Mesothelial cell of epicardium (in vitro differentiated cells): ENCODE results near the gene FEZF1. TPM values are rescaled to one million over a fixed set of nuclear protein-coding genes. Genes with fewer than 3 reads are reported as not detected.

Source experiments
- DNase-seq, 2 experiments: peaks; one replicate each; pipeline ENCODE4 v3.0.0; 2021; ENCODE audit warnings: low spot score in 2 of 2; ENCODE audit not compliant: unreplicated experiment in 2 of 2
- H3K27ac Mint-ChIP-seq: 2 replicates; pipeline ENCODE4 v1.8.0; 2021; ENCODE audit warnings: mixed read lengths
- H3K27me3 Mint-ChIP-seq: 2 replicates; pipeline ENCODE4 v1.8.0; 2021; ENCODE audit warnings: low read depth, mixed read lengths
- H3K36me3 Mint-ChIP-seq: 2 replicates; pipeline ENCODE4 v1.8.0; 2021; ENCODE audit warnings: mixed read lengths
- H3K4me1 Mint-ChIP-seq: 2 replicates; pipeline ENCODE4 v1.8.0; 2021; ENCODE audit warnings: mixed read lengths
- H3K4me3 Mint-ChIP-seq: 2 replicates; pipeline ENCODE4 v1.8.0; 2021; ENCODE audit warnings: mild to moderate bottlenecking, moderate library complexity, mixed read lengths
- H3K9me3 Mint-ChIP-seq: 2 replicates; pipeline ENCODE4 v1.8.0; 2021; ENCODE audit warnings: mixed read lengths
- total RNA-seq: library from RNA; stranded (reverse); gene quantifications from 3 replicates; pipeline ENCODE4 v1.2.1, GENCODE V29; 2021
- TF ChIP-seq, protein P1 (sequence below): fragments of 200-600 bp; sonication (generic); IDR thresholded peaks from one replicate; pipeline ENCODE4 v1.5.0; 2021; ENCODE audit warnings: antibody characterized with exemption; ENCODE audit not compliant: unreplicated experiment

Gene FEZF1
- total RNA-seq, 1 donor from 2014 or later: not detected

DNA sequence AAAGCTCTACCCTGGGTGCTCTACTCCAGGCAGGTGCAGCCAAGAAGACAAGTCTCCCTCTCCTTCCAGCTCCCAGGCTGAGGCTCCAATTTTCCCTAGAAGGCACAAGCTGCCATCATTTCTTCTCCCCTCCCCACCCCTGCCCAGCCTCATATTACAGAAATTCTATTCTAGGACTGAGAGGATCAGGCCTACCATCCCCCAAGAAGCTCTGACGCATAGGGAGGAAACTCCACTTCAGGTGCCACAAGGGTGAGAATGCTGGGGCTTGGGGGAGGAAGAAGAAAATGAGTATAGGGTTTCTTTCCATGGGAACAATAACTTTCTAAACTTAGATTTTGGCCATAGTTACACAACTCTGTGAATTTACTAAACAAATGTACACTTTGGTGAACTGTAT is 35.3 kb downstream of the FEZF1 start:
- H3K27me3 Mint-ChIP-seq: peaks cover 15% of the 10 kb centered on the region
- H3K4me1 Mint-ChIP-seq: no peaks in the 10 kb centered on the region
- H3K4me3 Mint-ChIP-seq: no peak overlapping the region
- TF ChIP-seq, protein P1, sequence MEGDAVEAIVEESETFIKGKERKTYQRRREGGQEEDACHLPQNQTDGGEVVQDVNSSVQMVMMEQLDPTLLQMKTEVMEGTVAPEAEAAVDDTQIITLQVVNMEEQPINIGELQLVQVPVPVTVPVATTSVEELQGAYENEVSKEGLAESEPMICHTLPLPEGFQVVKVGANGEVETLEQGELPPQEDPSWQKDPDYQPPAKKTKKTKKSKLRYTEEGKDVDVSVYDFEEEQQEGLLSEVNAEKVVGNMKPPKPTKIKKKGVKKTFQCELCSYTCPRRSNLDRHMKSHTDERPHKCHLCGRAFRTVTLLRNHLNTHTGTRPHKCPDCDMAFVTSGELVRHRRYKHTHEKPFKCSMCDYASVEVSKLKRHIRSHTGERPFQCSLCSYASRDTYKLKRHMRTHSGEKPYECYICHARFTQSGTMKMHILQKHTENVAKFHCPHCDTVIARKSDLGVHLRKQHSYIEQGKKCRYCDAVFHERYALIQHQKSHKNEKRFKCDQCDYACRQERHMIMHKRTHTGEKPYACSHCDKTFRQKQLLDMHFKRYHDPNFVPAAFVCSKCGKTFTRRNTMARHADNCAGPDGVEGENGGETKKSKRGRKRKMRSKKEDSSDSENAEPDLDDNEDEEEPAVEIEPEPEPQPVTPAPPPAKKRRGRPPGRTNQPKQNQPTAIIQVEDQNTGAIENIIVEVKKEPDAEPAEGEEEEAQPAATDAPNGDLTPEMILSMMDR: no peak
- H3K27ac Mint-ChIP-seq: no peak overlapping the region
- no peak for DNase-seq
- H3K9me3 Mint-ChIP-seq: no peaks in the 10 kb centered on the region
- H3K36me3 Mint-ChIP-seq: no peaks in the 10 kb centered on the region

DNA sequence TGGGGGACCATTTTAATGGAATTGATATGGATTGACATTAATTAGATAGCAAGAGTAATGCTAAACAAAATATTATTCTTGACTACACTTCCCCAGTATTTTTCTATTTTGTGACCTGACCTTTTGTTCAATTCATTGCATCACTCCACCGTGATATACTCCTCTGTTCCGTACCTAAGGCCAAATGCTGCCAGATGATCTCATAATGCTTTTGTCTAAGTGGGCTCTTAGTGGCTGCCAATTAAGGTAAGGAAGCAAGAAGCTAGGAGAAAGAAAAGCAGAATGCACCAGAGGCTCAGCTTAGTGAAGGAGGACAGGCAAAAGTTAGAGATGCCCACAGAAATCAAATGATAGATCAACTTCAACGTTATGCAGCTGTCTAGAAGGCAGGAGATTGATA is 36.4 kb downstream of the FEZF1 start:
- Mint-ChIP-seq H3K27ac (no peak overlapping the region), H3K9me3 (no peaks in the 10 kb centered on the region), H3K36me3 (no peaks in the 10 kb centered on the region), H3K27me3 (peaks cover 17% of the 10 kb centered on the region), H3K4me1 (no peaks in the 10 kb centered on the region), H3K4me3 (no peak overlapping the region)
- DNase-seq: no peak
- TF ChIP-seq, protein P1: no peak

DNA sequence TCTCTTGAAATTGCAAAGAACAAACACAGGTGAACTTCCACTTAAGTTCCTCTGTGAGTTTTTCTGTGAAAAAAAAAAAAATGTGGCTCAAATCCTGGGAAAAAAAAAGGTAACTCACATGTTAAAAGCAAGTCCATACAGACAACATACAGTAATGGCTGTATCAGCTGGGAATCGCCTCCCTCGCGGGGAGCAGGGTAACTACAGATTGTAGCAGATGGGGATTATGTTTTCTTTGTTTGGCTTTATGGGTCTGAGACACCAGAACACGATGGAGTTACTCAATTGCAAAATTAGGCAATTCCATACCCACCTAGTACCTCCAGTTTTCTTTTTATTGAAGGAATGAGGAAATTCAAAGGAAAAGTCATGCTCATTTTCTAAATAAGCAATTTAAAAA is 42.3 kb downstream of the FEZF1 start:
- Mint-ChIP-seq H3K27me3 (peaks cover 36% of the 10 kb centered on the region), H3K27ac (no peak overlapping the region), H3K9me3 (no peaks in the 10 kb centered on the region), H3K36me3 (no peaks in the 10 kb centered on the region), H3K4me1 (no peaks in the 10 kb centered on the region), H3K4me3 (no peak overlapping the region)
- TF ChIP-seq, protein P1: no peak
- no peak for DNase-seq

DNA sequence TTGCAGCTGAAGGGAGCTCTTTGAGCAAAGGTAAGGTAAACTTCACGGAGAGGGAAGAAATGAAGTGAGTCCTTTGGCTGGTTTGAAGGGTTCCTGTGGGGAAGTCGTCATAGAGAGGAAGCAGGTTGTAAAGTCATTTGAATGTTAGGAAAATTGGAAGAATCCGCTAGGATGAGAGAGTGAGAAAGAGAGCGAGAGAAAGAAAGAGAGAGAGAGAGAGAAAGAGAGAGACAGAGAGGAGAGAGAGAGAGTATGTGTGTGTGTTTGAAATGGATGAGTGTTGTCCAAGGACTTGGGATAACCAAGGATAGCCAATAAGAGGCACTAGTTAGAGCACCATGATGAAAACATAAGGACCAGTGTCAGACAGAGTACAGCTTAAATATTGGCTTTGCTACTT is 43.1 kb downstream of the FEZF1 start:
- Mint-ChIP-seq H3K36me3 (no peaks in the 10 kb centered on the region), H3K9me3 (no peaks in the 10 kb centered on the region), H3K4me3 (no peak overlapping the region), H3K27me3 (peaks cover 38% of the 10 kb centered on the region), H3K4me1 (no peaks in the 10 kb centered on the region), H3K27ac (no peak overlapping the region)
- DNase-seq: no peak
- TF ChIP-seq, protein P1: no peak

DNA sequence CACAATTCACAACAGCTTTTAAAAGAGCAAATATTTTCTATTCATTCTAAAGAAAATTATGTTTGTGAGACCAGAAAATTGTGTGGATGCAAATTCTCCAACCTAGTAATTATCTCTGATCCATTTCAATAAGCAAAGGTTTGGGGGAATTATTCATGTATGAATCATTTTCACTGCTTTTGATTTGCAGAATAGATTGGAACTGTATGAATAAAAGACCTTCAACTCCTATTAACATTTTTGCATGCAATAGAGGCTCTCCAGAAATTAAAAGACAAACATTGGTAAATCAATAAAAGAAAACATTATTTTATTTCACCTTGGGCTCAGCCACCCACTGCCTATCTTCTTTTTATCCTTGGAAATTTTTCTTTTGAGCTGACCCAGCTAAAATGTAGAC is 43.5 kb downstream of the FEZF1 start:
- Mint-ChIP-seq H3K27me3 (peaks cover 39% of the 10 kb centered on the region), H3K9me3 (no peaks in the 10 kb centered on the region), H3K4me1 (no peaks in the 10 kb centered on the region), H3K4me3 (no peak overlapping the region), H3K27ac (no peak overlapping the region), H3K36me3 (no peaks in the 10 kb centered on the region)
- DNase-seq: no peak
- TF ChIP-seq, protein P1: no peak

DNA sequence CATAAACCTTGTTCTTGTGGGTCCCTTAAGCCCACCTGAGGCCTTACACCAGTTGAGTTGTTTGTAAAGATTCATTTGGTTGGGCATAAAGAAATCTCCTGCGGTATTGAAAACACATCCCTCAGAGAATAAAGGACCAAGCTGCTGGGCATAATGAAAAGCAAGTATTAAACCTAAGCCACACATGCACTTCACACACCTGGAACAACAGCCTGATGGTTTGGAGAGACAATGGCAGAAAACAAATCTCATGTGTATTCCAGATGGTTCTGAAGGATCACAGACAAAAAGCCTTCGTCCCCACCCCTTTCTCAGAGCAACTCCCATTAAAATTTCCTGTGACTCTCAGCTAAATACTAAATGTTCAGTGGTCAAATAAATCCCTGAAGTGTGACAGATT is 44.2 kb downstream of the FEZF1 start:
- Mint-ChIP-seq H3K27me3 (peaks cover 37% of the 10 kb centered on the region), H3K9me3 (no peaks in the 10 kb centered on the region), H3K4me1 (no peaks in the 10 kb centered on the region), H3K4me3 (no peak overlapping the region), H3K36me3 (no peaks in the 10 kb centered on the region), H3K27ac (no peak overlapping the region)
- DNase-seq: no peak
- TF ChIP-seq, protein P1: no peak
